GM12892 (cell line): ENCODE data around the gene RPS6KA5.
"Not testable (repeated sequence)": the region's sequence is repeated elsewhere in the genome, so short reads cannot be mapped to it uniquely, and the experiment has no call there.

ENCODE experiments used
- DNase-seq: peaks from one replicate; pipeline ENCODE4 v3.0.0; 2011; ENCODE audit not compliant: insufficient read length
- FAIRE-seq: peaks from 2 replicates; lab custom pipeline; 2011; peaks lifted over from hg19 to GRCh38; lab: Jason Lieb, UNC
- POLR2A ChIP-seq: IDR thresholded peaks from 2 replicates; pipeline ENCODE4 v1.6.1; 2011; ENCODE audit warnings: low read depth, low read length, control low read depth
- POLR2AphosphoS5 ChIP-seq: IDR thresholded peaks from 2 replicates; pipeline ENCODE4 v1.6.1; 2011; ENCODE audit warnings: low read depth, low read length, control low read depth
- TAF1 ChIP-seq: IDR thresholded peaks from 2 replicates; pipeline ENCODE4 v1.6.1; 2011; ENCODE audit warnings: low read depth, mild to moderate bottlenecking, control low read depth, low read length, borderline replicate concordance

The RPS6KA5 gene

GRCh38 chr14:90941706-90942105 lies 118.7 kb downstream of the RPS6KA5 start:
- TF ChIP-seq TAF1 (no peak), POLR2A (no peak), POLR2AphosphoS5 (no peak)
- DNase-seq, result no peak
- no peak for FAIRE-seq

- FAIRE-seq, result no peak
- no peak for DNase-seq
- TF ChIP-seq POLR2A, result no peak
- TF ChIP-seq TAF1, result no peak
- TF ChIP-seq POLR2AphosphoS5, result no peak
Observed at GRCh38 chr14:90940318-90940962, 120.0 kb downstream of the RPS6KA5 start.

- DNase-seq, FAIRE-seq: not testable (repeated sequence)
Observed at GRCh38 chr14:90939252-90939795, 121.1 kb downstream of the RPS6KA5 start.

- DNase-seq, result no peak
- no peak for TF ChIP-seq TAF1
- TF ChIP-seq POLR2A, result no peak
- TF ChIP-seq POLR2AphosphoS5, result no peak
- no peak for FAIRE-seq
Observed at GRCh38 chr14:90938615-90939014, 121.8 kb downstream of the RPS6KA5 start.

- TF ChIP-seq POLR2AphosphoS5 (no peak), POLR2A (no peak), TAF1 (no peak)
- DNase-seq, result no peak
- FAIRE-seq, result no peak
Observed at GRCh38 chr14:90936757-90937440, 123.5 kb downstream of the RPS6KA5 start.

GRCh38 chr14:90924621-90925340 lies 135.7 kb downstream of the RPS6KA5 start:
- DNase-seq, result no peak
- no peak for FAIRE-seq
- no peak for TF ChIP-seq POLR2A
- TF ChIP-seq TAF1, result no peak
- TF ChIP-seq POLR2AphosphoS5, result no peak

- no peak for DNase-seq
- TF ChIP-seq TAF1 (no peak), POLR2AphosphoS5 (no peak), POLR2A (no peak)
- no peak for FAIRE-seq
Observed at GRCh38 chr14:90922141-90922540, 138.3 kb downstream of the RPS6KA5 start.

- FAIRE-seq, result no peak
- TF ChIP-seq POLR2AphosphoS5, result no peak
- no peak for TF ChIP-seq TAF1
- no peak for TF ChIP-seq POLR2A
- DNase-seq, result no peak
Observed at GRCh38 chr14:90911121-90911520, 149.3 kb downstream of the RPS6KA5 start.

GRCh38 chr14:90907178-90907577 lies 153.3 kb downstream of the RPS6KA5 start:
- DNase-seq, result no peak
- FAIRE-seq, result no peak
- TF ChIP-seq TAF1 (no peak), POLR2A (no peak), POLR2AphosphoS5 (no peak)

GRCh38 chr14:90905531-90905930 lies 154.9 kb downstream of the RPS6KA5 start:
- FAIRE-seq, result no peak
- DNase-seq, result no peak
- TF ChIP-seq POLR2AphosphoS5 (no peak), TAF1 (no peak), POLR2A (no peak)

- peak; percentile 95 for FAIRE-seq
- TF ChIP-seq POLR2A, result no peak
- no peak for TF ChIP-seq POLR2AphosphoS5
- no peak for TF ChIP-seq TAF1
- DNase-seq, result no peak
Observed at GRCh38 chr14:90903101-90903500, 157.3 kb downstream of the RPS6KA5 start.

- TF ChIP-seq POLR2A (no peak), POLR2AphosphoS5 (no peak), TAF1 (no peak)
- FAIRE-seq, result no peak
Observed at GRCh38 chr14:90900476-90901083, 159.9 kb downstream of the RPS6KA5 start.

More at GRCh38 chr14:90900476-90901083, 159.9 kb downstream of the RPS6KA5 start:
- DNase-seq, result no peak
